Gastroesophageal sphincter (tissue), 4 donors: ENCODE data around the gene ICAM3. TPM values are rescaled to one million over a fixed set of nuclear protein-coding genes. Genes with fewer than 3 reads are reported as not detected.
"Not testable (repeated sequence)": the region's sequence is repeated elsewhere in the genome, so short reads cannot be mapped to it uniquely, and the experiment has no call there.

Experiments used
- ATAC-seq: fragments of 150-250 bp; one replicate; pipeline ENCODE4 v1.9.1; 2016; ENCODE audit warnings: mild to moderate bottlenecking, moderate library complexity
- H3K27ac ChIP-seq, 4 donors: fragments of 200-600 bp; sonication (generic) in 3 of 4; 1 replicate in 3 of 4; 2 replicates in 1 of 4; pipeline ENCODE4 v1.5.1; 2016 to 2019
- H3K27me3 ChIP-seq: fragments of 200-600 bp; sonication (generic); one replicate; pipeline ENCODE4 v1.5.1; 2019
- H3K36me3 ChIP-seq, 2 donors: fragments of 200-600 bp; sonication (generic); one replicate each; pipeline ENCODE4 v1.5.1; 2019; ENCODE audit warnings: control low read depth in 1 of 2
- H3K4me1 ChIP-seq, 3 donors: fragments of 200-600 bp; sonication (generic); 1 replicate in 2 of 3; 2 replicates in 1 of 3; pipeline ENCODE4 v1.5.1; 2016 to 2019; ENCODE audit warnings: control low read depth in 2 of 3
- H3K4me3 ChIP-seq, 2 donors: fragments of 200-600 bp; sonication (generic); one replicate each; pipeline ENCODE4 v1.5.1; 2019; ENCODE audit warnings: mild to moderate bottlenecking in 1 of 2, moderate library complexity in 1 of 2
- H3K9me3 ChIP-seq, 3 donors: fragments of 200-600 bp; sonication (generic); one replicate each; pipeline ENCODE4 v1.5.1; 2017 to 2019; ENCODE audit warnings: control low read depth in 2 of 3
- EP300 ChIP-seq: sonication (generic); formaldehyde crosslinking; IDR thresholded peaks from one replicate; pipeline ENCODE4 v1.6.1; 2017; ENCODE audit warnings: antibody characterized with exemption, mild to moderate bottlenecking
- POLR2A ChIP-seq, 2 donors: fragments of 450-650 bp; IDR thresholded peaks; one replicate each; pipeline ENCODE4 v1.6.1; 2017; ENCODE audit warnings: antibody characterized with exemption in 2 of 2, mild to moderate bottlenecking in 2 of 2, moderate library complexity in 1 of 2
- POLR2AphosphoS5 ChIP-seq: sonication (generic); formaldehyde crosslinking; IDR thresholded peaks from one replicate; pipeline ENCODE4 v1.6.1; 2017; ENCODE audit warnings: antibody characterized with exemption
- WGBS, 2 donors: methylation state at CpG; one replicate each; pipeline ENCODE4 v1.1.5; 2018; ENCODE audit warnings: low coverage in 1 of 2; 5-methylcytosine and 5-hydroxymethylcytosine counted together
- total RNA-seq, 4 donors: library from RNA; depleted of rRNA; stranded (reverse); fragments of >200 nt; gene quantifications; one replicate each; pipeline ENCODE4 v1.1.0, GENCODE V29; 2016
- TF ChIP-seq, protein P1 (sequence below), 4 experiments: fragments of 200-600 bp in 2 of 4; fragments of 450-650 bp in 2 of 4; sonication (generic) in 1 of 4; IDR thresholded peaks; one replicate each; pipeline ENCODE4 v1.5.1; 2017 to 2019; ENCODE audit warnings: antibody characterized with exemption in 4 of 4, mild to moderate bottlenecking in 2 of 4, moderate library complexity in 2 of 4

The ICAM3 gene
- 1 to 10 TPM; 3.4 to 9.3 (median 5.6) TPM for total RNA-seq

GRCh38 chr19:10339380-10339960 is at the start of gene ICAM3:
Gene ICAM3 (minus strand): TSS chr19:10339624. CDS start chr19:10339614, 10 bp downstream.
- 81% methylated on average over 5 of the region's 14 CpGs; no CpG with 5 or more reads in 1 of the 2 donors for WGBS, 2 donors
- TF ChIP-seq, protein P1, sequence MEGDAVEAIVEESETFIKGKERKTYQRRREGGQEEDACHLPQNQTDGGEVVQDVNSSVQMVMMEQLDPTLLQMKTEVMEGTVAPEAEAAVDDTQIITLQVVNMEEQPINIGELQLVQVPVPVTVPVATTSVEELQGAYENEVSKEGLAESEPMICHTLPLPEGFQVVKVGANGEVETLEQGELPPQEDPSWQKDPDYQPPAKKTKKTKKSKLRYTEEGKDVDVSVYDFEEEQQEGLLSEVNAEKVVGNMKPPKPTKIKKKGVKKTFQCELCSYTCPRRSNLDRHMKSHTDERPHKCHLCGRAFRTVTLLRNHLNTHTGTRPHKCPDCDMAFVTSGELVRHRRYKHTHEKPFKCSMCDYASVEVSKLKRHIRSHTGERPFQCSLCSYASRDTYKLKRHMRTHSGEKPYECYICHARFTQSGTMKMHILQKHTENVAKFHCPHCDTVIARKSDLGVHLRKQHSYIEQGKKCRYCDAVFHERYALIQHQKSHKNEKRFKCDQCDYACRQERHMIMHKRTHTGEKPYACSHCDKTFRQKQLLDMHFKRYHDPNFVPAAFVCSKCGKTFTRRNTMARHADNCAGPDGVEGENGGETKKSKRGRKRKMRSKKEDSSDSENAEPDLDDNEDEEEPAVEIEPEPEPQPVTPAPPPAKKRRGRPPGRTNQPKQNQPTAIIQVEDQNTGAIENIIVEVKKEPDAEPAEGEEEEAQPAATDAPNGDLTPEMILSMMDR (IDR thresholded peaks at IDR 0.05) = no peak
- TF ChIP-seq POLR2AphosphoS5 = no peak
- H3K4me3 ChIP-seq = no peak within 1 kb of the TSS
- no peaks in the 10 kb centered on the region for H3K27me3 ChIP-seq
- H3K27ac ChIP-seq = no peak within 1 kb of the TSS
- no peaks in the 10 kb centered on the region for H3K9me3 ChIP-seq
- no peak for ATAC-seq
- H3K36me3 ChIP-seq = no peaks in the 10 kb centered on the region
- H3K4me1 ChIP-seq = peaks cover 0 to 14% (median under 1%) of the 10 kb centered on the region in 3 donors

GRCh38 chr19:10388957-10389356 is 49.5 kb upstream of the ICAM3 start:
- H3K4me1 ChIP-seq = peaks cover 0 to 8% (median 3%) of the 10 kb centered on the region in 3 donors
- no peak for TF ChIP-seq POLR2A (IDR thresholded peaks at IDR 0.05)
- TF ChIP-seq, protein P1 (IDR thresholded peaks at IDR 0.05) = peak in 3 of 4 experiments; percentile 86 to 95 (median 94)
- TF ChIP-seq EP300 = no peak
- no peak for TF ChIP-seq POLR2AphosphoS5
- no peak overlapping the region for H3K27ac ChIP-seq
- WGBS, 2 donors = 0% methylated on average over 2 to 3 of the region's 3 CpGs
- H3K36me3 ChIP-seq = peaks cover 0 to 33% of the 10 kb centered on the region in 2 donors
- H3K27me3 ChIP-seq = no peaks in the 10 kb centered on the region
- H3K4me3 ChIP-seq = no peak overlapping the region
- H3K9me3 ChIP-seq = no peaks in the 10 kb centered on the region
- ATAC-seq = peak; percentile 54

DNA sequence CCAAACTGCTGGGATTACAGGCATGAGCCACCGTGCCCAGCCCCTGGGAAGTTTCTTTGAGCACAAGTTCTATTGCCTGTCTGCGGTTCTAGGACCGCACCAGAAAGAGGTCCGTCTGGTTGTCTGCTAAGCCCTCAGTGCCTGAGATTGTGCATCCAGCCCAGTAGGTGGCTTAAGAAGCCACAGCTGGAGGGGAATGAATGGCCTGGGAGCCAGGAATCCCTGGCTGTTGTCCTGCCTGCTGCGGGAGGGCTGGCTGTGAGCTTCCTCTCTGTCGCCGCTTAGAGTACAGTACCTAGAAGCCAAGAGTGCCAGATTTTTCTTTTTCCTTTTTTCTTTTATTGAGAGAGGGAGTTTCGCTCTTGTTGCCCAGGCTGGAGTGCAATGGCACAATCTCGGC is 45.2 kb upstream of the ICAM3 start:
- no peak for TF ChIP-seq POLR2AphosphoS5
- no peak for TF ChIP-seq POLR2A (IDR thresholded peaks at IDR 0.05)
- TF ChIP-seq, protein P1 (IDR thresholded peaks at IDR 0.05) = no peak
- no peak for TF ChIP-seq EP300
- WGBS, 2 donors = 56 to 60% methylated on average over 1 to 3 of the region's 9 CpGs
- Histone ChIP-seq H3K27ac (no peak overlapping the region), H3K4me3 (no peak overlapping the region), H3K36me3 (no peaks in the 10 kb centered on the region), H3K27me3 (no peaks in the 10 kb centered on the region), H3K9me3 (no peaks in the 10 kb centered on the region), H3K4me1 (peaks cover 0 to 18% (median 6%) of the 10 kb centered on the region in 3 donors)
- ATAC-seq = no peak

DNA sequence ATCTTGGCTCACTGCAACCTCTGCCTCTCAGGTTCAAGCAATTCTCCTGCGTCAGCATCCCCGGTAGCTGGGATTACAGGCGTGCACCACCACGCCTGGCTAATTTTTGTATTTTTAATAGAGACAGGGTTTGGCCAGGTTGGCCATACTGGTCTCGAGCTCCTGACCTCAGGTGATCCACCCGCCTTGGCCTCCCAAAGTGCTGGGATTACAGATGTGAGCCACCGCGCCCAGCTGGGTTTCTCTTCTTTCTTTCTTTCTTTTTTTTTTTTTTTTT is 43.7 kb upstream of the ICAM3 start:
- not testable (repeated sequence) for H3K27me3 ChIP-seq, H3K4me3 ChIP-seq, H3K36me3 ChIP-seq, H3K27ac ChIP-seq, H3K9me3 ChIP-seq, ATAC-seq
- WGBS, 2 donors = 77 to 85% methylated on average over 5 to 6 of the region's 8 CpGs
- H3K4me1 ChIP-seq = peaks cover 0 to 22% (median 4%) of the 10 kb centered on the region in 3 donors

DNA sequence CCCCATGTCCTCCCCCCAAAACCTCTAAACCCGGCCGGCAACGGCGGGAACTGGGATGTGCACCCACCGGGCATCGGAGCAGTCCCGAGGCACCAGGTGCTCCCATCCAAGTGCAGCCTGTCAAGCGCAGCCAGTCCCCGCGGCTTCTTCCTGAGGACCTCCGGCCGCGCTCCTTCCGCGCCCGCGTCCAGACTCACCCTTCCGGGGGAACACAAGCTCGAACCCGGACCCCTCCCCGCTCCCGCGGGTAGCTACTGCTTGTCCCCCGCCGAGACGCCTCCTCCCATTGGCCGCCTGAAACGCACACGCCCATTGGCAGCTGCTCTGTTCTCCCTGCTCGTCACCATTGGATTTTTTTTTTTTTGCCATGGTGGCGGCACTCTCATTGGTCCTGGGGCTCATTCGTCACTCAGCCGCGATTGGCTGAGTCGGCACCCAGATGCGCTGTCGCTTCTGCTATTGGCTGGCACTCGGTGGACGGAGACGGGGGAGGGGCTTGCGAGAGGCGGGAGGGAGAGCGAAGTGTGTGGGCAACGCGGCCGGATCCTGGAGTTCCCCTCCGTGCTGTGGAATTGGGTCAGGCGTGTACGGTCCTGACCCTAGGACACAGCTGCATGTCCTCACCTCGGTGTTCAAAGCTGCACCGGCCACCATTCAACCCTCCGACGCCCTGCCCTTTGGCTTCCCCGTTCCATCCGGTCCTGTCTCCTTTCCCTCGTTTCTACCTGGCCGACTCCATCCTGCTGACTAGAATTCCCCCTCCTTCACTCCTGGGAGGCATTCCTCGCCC is 41.1 kb upstream of the ICAM3 start, which contains the start of gene TYK2:
Gene TYK2, minus strand, starts transcription at position 260 of the 790 bp plus-strand sequence. CDS start 2,166 bp downstream, outside the sequence.
- WGBS, 2 donors = 0 to 1% methylated on average over 13 to 27 of the region's 58 CpGs
- peak; percentile 99 for ATAC-seq
- TF ChIP-seq, protein P1 (IDR thresholded peaks at IDR 0.05) = peak in 1 of 4 experiments; percentile 9
- TF ChIP-seq POLR2A (IDR thresholded peaks at IDR 0.05) (peak; percentile 65 to 72), POLR2AphosphoS5 (peak; percentile 71), EP300 (no peak)

More for the DNA sequence above, 41.1 kb upstream of the ICAM3 start, which contains the start of gene TYK2:
- Histone ChIP-seq H3K4me3 (peak within 1 kb of the TSS; percentile 58 to 80), H3K36me3 (peaks cover 0 to 24% of the 10 kb centered on the region in 2 donors), H3K27me3 (no peaks in the 10 kb centered on the region), H3K27ac (peak within 1 kb of the TSS; percentile 39 to 88 (median 86)), H3K4me1 (peaks cover 0 to 22% (median 4%) of the 10 kb centered on the region in 3 donors), H3K9me3 (no peaks in the 10 kb centered on the region)
